Omental fat pad (tissue), 4 donors: ENCODE data around the gene RRP15. TPM values are rescaled to one million over a fixed set of nuclear protein-coding genes. Genes with fewer than 3 reads are reported as not detected.

Experiments used
- ATAC-seq: fragments of 150-250 bp; one replicate; pipeline ENCODE4 v1.9.1; 2016; ENCODE audit warnings: mild to moderate bottlenecking, moderate library complexity; ENCODE audit not compliant: low FRiP score
- DNase-seq: peaks from one replicate; pipeline ENCODE4 v3.0.0-alpha.2; 2019; ENCODE audit warnings: low spot score
- CTCF ChIP-seq, 3 donors: fragments of 450-650 bp; IDR thresholded peaks; one replicate each; pipeline ENCODE4 v1.5.1; 2016 to 2017; ENCODE audit warnings: antibody characterized with exemption in 3 of 3, mild to moderate bottlenecking in 3 of 3, moderate library complexity in 2 of 3
- small RNA-seq: library from RNA; depleted of rRNA; stranded (forward); fragments of <200 nt; gene quantifications from one replicate; pipeline ENCODE3, GENCODE V24; 2016
- total RNA-seq, 4 donors: library from RNA; depleted of rRNA; stranded (reverse); fragments of >200 nt; gene quantifications; one replicate each; pipeline ENCODE4 v1.1.0, GENCODE V29; 2016

The RRP15 gene
- total RNA-seq, 4 donors from 2014 or later = 4.6 to 22.7 (median 5.3) TPM

- DNase-seq = no peak
- no peak for ATAC-seq
- no peak for TF ChIP-seq CTCF (IDR thresholded peaks at IDR 0.05)
These were observed 98.6 kb downstream of the RRP15 start for GRCh38 chr1:218383681-218384080.

- no peak for DNase-seq
- no peak for ATAC-seq
- no peak for TF ChIP-seq CTCF (IDR thresholded peaks at IDR 0.05)
These were observed 99.5 kb downstream of the RRP15 start for GRCh38 chr1:218384581-218384993.

Small RNA genes within 50 kb of the gene (small RNA-seq; reads per million reads assigned to genes)
- not detected for gene AC096638.1

Other genes starting within 250 kb of the RRP15 start
- gene TGFB2, start 60.0 kb downstream of the RRP15 start, total RNA-seq = 1 to 10 TPM; 3.1 to 9.1 (median 4.1) TPM